GM12878 (cell line): ENCODE data around the gene MAPKAP1. TPM values are rescaled to one million over a fixed set of nuclear protein-coding genes. Genes with fewer than 3 reads are reported as not detected.

Experiments used
- ATAC-seq: fragments of 200-7000 bp; cut with Tn5 transposase; 3 replicates; pipeline ENCODE4 v1.9.1; 2020; ENCODE audit warnings: mild to moderate bottlenecking, moderate library complexity
- BruUV-seq: library from RNA; stranded (reverse); fragments of 400-500 nt; replicated peaks from 2 replicates; lab custom pipeline; 2021; lab: Mats Ljungman, UMichigan
- CTCF ChIA-PET: fragments of 300-600 bp; sonication (Branson Sonifier 250); formaldehyde crosslinking; extraction: SDS; loops from one replicate; lab custom pipeline; 2021; ENCODE audit warnings: inconsistent platforms; lab: Yijun Ruan, JAX
- POLR2A ChIA-PET: fragments of 350-600 bp; formaldehyde crosslinking; extraction: SDS; loops from one replicate; lab custom pipeline; 2021; ENCODE audit warnings: inconsistent platforms; lab: Charles Lee
- RAD21 ChIA-PET: fragments of 300-600 bp; sonication (Branson Sonifier 250); formaldehyde crosslinking; loops from one replicate; lab custom pipeline; 2023; ENCODE audit warnings: antibody characterized with exemption; ENCODE audit not compliant: unreplicated experiment; lab: Charles Lee
- SMC1A ChIA-PET: fragments of 300-600 bp; sonication (Branson Sonifier 250); formaldehyde crosslinking; loops from one replicate; lab custom pipeline; 2023; ENCODE audit not compliant: unreplicated experiment, uncharacterized antibody; lab: Charles Lee
- DNase-seq: peaks from one replicate; pipeline ENCODE4 v3.0.0-alpha.2; 2011; ENCODE audit warnings: low read depth, low spot score
- FAIRE-seq: peaks from 3 replicates; lab custom pipeline; 2011; peaks lifted over from hg19 to GRCh38; lab: Jason Lieb, UNC
- H2AFZ ChIP-seq: 2 replicates; pipeline ENCODE4 v1.6.0; 2011; ENCODE audit warnings: low read depth, low read length, control low read depth; ENCODE audit not compliant: control insufficient read depth
- H3K27ac ChIP-seq: 2 replicates; pipeline ENCODE4 v1.5.1; 2011; ENCODE audit warnings: control low read depth; ENCODE audit not compliant: control insufficient read depth, insufficient read depth
- H3K27me3 ChIP-seq, 2 experiments: replicated peaks in 1 of 2; 2 replicates each; pipeline versions ENCODE4 v1.6.0 to v1.6.1; 2011; ENCODE audit warnings: low read length in 1 of 2; ENCODE audit not compliant: control insufficient read depth in 2 of 2, insufficient read depth in 2 of 2
- H3K36me3 ChIP-seq, 2 experiments: 2 replicates each; pipeline ENCODE4 v1.5.1; 2011; ENCODE audit warnings: low read length in 1 of 2; ENCODE audit not compliant: control insufficient read depth in 2 of 2, insufficient read depth in 2 of 2
- H3K4me1 ChIP-seq: 2 replicates; pipeline ENCODE4 v1.6.1; 2011; ENCODE audit warnings: mild to moderate bottlenecking, low read length, moderate library complexity, mixed read lengths; ENCODE audit not compliant: control insufficient read depth, insufficient read depth
- H3K4me2 ChIP-seq: 2 replicates; pipeline ENCODE4 v1.6.0; 2011; ENCODE audit warnings: control low read depth; ENCODE audit not compliant: control insufficient read depth, insufficient read depth
- H3K4me3 ChIP-seq: fragments of 200-600 bp; sonication (generic); 2 replicates; pipeline ENCODE4 v1.5.1; 2016
- H3K79me2 ChIP-seq: 2 replicates; pipeline ENCODE4 v1.6.0; 2011; ENCODE audit warnings: low read length; ENCODE audit not compliant: control insufficient read depth, insufficient read depth
- H3K9ac ChIP-seq: 2 replicates; pipeline ENCODE4 v1.8.0; 2011; ENCODE audit warnings: low read length, control low read depth, mixed read lengths; ENCODE audit not compliant: control insufficient read depth, insufficient read depth
- H3K9me3 ChIP-seq: replicated peaks from 3 replicates; pipeline ENCODE4 v1.5.1; 2011; ENCODE audit warnings: mild to moderate bottlenecking, low read length; ENCODE audit not compliant: control insufficient read depth, insufficient read depth
- H4K20me1 ChIP-seq: 2 replicates; pipeline ENCODE4 v1.6.0; 2011; ENCODE audit not compliant: control insufficient read depth, insufficient read depth
- BHLHE40 ChIP-seq, 2 experiments: fragments of 450-650 bp in 1 of 2; IDR thresholded peaks; 2 replicates each; pipeline ENCODE4 v1.6.1; 2011 to 2017; ENCODE audit warnings: low read depth in 2 of 2, borderline replicate concordance in 1 of 2, improper control_type of control experiment in 1 of 2, low read length in 1 of 2, mild to moderate bottlenecking in 1 of 2
- CEBPB ChIP-seq, 2 experiments: fragments of 150-350 bp in 1 of 2; IDR thresholded peaks; 2 replicates each; pipeline ENCODE4 v1.6.1; 2012 to 2014; ENCODE audit warnings: low read depth in 2 of 2, low read length in 2 of 2, borderline replicate concordance in 1 of 2, inconsistent platforms in 1 of 2
- E2F8 ChIP-seq: fragments of 450-650 bp; IDR thresholded peaks from 2 replicates; pipeline ENCODE4 v1.6.1; 2018; ENCODE audit warnings: mild to moderate bottlenecking, low read depth, moderate library complexity; ENCODE audit not compliant: partially characterized antibody
- IKZF1 ChIP-seq: fragments of 450-650 bp; conservative IDR thresholded peaks from 2 replicates; pipeline ENCODE4 v1.6.1; 2017; ENCODE audit warnings: antibody characterized with exemption, mild to moderate bottlenecking
- JUND ChIP-seq: IDR thresholded peaks from 2 replicates; pipeline ENCODE4 v1.6.1; 2012; ENCODE audit warnings: low read depth, mild to moderate bottlenecking, low read length, improper control_type of control experiment, moderate library complexity
- MTA2 ChIP-seq: fragments of 450-650 bp; IDR thresholded peaks from 2 replicates; pipeline ENCODE4 v1.6.1; 2016; ENCODE audit warnings: low read depth, mild to moderate bottlenecking, moderate library complexity
- MTA3 ChIP-seq: IDR thresholded peaks from 2 replicates; pipeline ENCODE4 v1.6.1; 2012; ENCODE audit warnings: low read length, inconsistent platforms, borderline replicate concordance
- POLR2A ChIP-seq: IDR thresholded peaks from 2 replicates; pipeline ENCODE4 v1.6.1; 2011; ENCODE audit warnings: low read depth, mild to moderate bottlenecking, low read length
- WGBS: methylation state at CpG from one replicate; pipeline ENCODE4 v1.1.6; 2016; ENCODE audit warnings: low lambda C conversion rate; ENCODE audit not compliant: insufficient replicate concordance, insufficient coverage; ENCODE audit errors: missing lambda C conversion rate; 5-methylcytosine and 5-hydroxymethylcytosine counted together
- in situ Hi-C: fragments of 300-500 bp; cut with MboI; formaldehyde crosslinking; loops from 9 replicates; pipeline ENCODE4 v1.14.3; 2018; ENCODE audit warnings: mixed read lengths
- intact Hi-C: fragments of 100-400 bp; cut with micrococcal nuclease; formaldehyde crosslinking; loops from one replicate; pipeline ENCODE4 v1.14.2; 2022; ENCODE audit not compliant: unreplicated experiment
- polyA plus RNA-seq, 11 experiments: library from polyadenylated mRNA; depleted of rRNA in 4 of 11; unstranded in 6 of 11; stranded (reverse) in 5 of 11; fragments of >200 nt; fragmentation: Nextera tagmentation in 4 of 11; fragmentation: Illumina TruSeq in 1 of 11; extraction: Ambion mirVana in 4 of 11; extraction: Trizol in 1 of 11; gene quantifications; 1 replicate in 1 of 11; 2 replicates in 10 of 11; pipeline versions ENCODE4 v1.2.1 to v1.2.3, GENCODE V29; 2011 to 2016; ENCODE audit warnings: inconsistent platforms in 2 of 11, missing spikeins in 2 of 11, low read depth in 1 of 11
- total RNA-seq, 4 experiments: library from RNA; depleted of rRNA in 3 of 4; stranded (reverse); fragments of >200 nt in 3 of 4; fragmentation: Illumina TruSeq in 1 of 4; extraction: Trizol in 1 of 4; gene quantifications; 2 replicates each; pipeline versions ENCODE4 v1.2.1 to v1.2.3, GENCODE V29; 2013 to 2021
- TF ChIP-seq, protein P1 (sequence below): IDR thresholded peaks from 2 replicates; pipeline ENCODE4 v1.6.1; 2012; ENCODE audit warnings: mild to moderate bottlenecking, low read depth, low read length
- TF ChIP-seq, protein P2 (sequence below): fragments of 450-650 bp; formaldehyde crosslinking; IDR thresholded peaks from 2 replicates; pipeline ENCODE4 v1.4.0; 2020; ENCODE audit warnings: mild to moderate bottlenecking, moderate library complexity

MAPKAP1 gene
- total and polyA plus RNA-seq, 10 of the 15 experiments (the other 5 are each of a cell fraction or from before 2014, with no cell fraction given): 5.1 to 188 (median 105) TPM

DNA sequence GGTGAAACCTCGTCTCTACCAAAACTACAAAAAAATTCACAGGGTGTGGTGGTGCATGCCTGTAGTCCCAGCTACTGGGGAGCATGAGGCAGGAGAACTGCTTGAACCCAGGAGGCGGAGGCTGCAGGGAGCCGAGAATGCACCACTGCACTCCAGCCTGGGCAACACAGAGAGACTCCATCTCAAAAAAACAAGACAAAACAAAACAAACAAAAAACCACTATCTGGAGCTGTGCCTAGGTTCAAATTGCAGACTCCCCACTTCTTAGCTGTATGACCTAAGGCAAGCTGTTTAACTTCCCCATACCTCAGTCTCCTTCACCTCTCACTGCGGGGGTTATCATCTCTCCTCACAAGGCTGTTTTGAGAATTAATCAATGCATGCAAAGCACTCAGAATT lies 68.0 kb downstream of the MAPKAP1 start:
- peaks cover 71% of the 10 kb centered on the region for H3K79me2 ChIP-seq
- H2AFZ ChIP-seq: no peak overlapping the region
- H3K9me3 ChIP-seq: no peaks in the 10 kb centered on the region
- DNase-seq: no peak
- H3K4me2 ChIP-seq: no peak overlapping the region
- no peak for ATAC-seq
- no TSS peak for BruUV-seq
- no peak for FAIRE-seq
- POLR2A ChIA-PET: interaction anchor here (0.6 to 1.4 kb wide), 3 partner anchors 11 to 116 kb away, joined by 3 to 5 read pairs (median 4); partner anchors contain the start of gene MAPKAP1
- TF ChIP-seq, protein P1, sequence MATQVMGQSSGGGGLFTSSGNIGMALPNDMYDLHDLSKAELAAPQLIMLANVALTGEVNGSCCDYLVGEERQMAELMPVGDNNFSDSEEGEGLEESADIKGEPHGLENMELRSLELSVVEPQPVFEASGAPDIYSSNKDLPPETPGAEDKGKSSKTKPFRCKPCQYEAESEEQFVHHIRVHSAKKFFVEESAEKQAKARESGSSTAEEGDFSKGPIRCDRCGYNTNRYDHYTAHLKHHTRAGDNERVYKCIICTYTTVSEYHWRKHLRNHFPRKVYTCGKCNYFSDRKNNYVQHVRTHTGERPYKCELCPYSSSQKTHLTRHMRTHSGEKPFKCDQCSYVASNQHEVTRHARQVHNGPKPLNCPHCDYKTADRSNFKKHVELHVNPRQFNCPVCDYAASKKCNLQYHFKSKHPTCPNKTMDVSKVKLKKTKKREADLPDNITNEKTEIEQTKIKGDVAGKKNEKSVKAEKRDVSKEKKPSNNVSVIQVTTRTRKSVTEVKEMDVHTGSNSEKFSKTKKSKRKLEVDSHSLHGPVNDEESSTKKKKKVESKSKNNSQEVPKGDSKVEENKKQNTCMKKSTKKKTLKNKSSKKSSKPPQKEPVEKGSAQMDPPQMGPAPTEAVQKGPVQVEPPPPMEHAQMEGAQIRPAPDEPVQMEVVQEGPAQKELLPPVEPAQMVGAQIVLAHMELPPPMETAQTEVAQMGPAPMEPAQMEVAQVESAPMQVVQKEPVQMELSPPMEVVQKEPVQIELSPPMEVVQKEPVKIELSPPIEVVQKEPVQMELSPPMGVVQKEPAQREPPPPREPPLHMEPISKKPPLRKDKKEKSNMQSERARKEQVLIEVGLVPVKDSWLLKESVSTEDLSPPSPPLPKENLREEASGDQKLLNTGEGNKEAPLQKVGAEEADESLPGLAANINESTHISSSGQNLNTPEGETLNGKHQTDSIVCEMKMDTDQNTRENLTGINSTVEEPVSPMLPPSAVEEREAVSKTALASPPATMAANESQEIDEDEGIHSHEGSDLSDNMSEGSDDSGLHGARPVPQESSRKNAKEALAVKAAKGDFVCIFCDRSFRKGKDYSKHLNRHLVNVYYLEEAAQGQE: no peak
- TF ChIP-seq IKZF1 (no peak), MTA2 (no peak), CEBPB (IDR thresholded peaks at IDR 0.05; ENCODE audit: borderline replicate concordance in 1 of 2, low read depth in 2 of 2, low read length in 2 of 2) (no peak), MTA3 (no peak), BHLHE40 (IDR thresholded peaks at IDR 0.05; ENCODE audit: borderline replicate concordance in 1 of 2, low read depth in 2 of 2, low read length in 1 of 2) (no peak), JUND (no peak), POLR2A (no peak), E2F8 (no peak)
- TF ChIP-seq, protein P2, sequence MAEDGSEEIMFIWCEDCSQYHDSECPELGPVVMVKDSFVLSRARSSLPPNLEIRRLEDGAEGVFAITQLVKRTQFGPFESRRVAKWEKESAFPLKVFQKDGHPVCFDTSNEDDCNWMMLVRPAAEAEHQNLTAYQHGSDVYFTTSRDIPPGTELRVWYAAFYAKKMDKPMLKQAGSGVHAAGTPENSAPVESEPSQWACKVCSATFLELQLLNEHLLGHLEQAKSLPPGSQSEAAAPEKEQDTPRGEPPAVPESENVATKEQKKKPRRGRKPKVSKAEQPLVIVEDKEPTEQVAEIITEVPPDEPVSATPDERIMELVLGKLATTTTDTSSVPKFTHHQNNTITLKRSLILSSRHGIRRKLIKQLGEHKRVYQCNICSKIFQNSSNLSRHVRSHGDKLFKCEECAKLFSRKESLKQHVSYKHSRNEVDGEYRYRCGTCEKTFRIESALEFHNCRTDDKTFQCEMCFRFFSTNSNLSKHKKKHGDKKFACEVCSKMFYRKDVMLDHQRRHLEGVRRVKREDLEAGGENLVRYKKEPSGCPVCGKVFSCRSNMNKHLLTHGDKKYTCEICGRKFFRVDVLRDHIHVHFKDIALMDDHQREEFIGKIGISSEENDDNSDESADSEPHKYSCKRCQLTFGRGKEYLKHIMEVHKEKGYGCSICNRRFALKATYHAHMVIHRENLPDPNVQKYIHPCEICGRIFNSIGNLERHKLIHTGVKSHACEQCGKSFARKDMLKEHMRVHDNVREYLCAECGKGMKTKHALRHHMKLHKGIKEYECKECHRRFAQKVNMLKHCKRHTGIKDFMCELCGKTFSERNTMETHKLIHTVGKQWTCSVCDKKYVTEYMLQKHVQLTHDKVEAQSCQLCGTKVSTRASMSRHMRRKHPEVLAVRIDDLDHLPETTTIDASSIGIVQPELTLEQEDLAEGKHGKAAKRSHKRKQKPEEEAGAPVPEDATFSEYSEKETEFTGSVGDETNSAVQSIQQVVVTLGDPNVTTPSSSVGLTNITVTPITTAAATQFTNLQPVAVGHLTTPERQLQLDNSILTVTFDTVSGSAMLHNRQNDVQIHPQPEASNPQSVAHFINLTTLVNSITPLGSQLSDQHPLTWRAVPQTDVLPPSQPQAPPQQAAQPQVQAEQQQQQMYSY (CRISPR knock-in tag): no peak
- TF ChIP-seq, all 136 proteins: peak for 0
- in situ Hi-C loops: loop anchor here (25.0 kb wide), 1 partner anchor 1427 kb away; no protein-coding TSS in a partner anchor
- Histone ChIP-seq H3K36me3 (peaks cover 0 to 2% of the 10 kb centered on the region in 2 experiments; a peak in 1 of 4 replicates), H4K20me1 (no peaks in the 10 kb centered on the region), H3K27ac (no peak overlapping the region; the same call in 1 of the 2 replicates), H3K9ac (no peak overlapping the region), H3K4me3 (no peak overlapping the region), H3K27me3 (no peaks in the 10 kb centered on the region), H3K4me1 (peaks cover 75% of the 10 kb centered on the region)
- intact Hi-C loops: loop anchor here (10.0 kb wide), 1 partner anchor 774 kb away; the partner anchor contains the start of genes ARPC5L and RPL35
- CTCF ChIA-PET: interaction anchor here (0.5 kb wide), 1 partner anchor 55 kb away, joined by 3 read pairs; no protein-coding TSS in a partner anchor
- RAD21 ChIA-PET: interaction anchor here (1.4 kb wide), 1 partner anchor 12 kb away, joined by 8 read pairs; no protein-coding TSS in a partner anchor
- 83% methylated on average over 4 of the region's 4 CpGs for WGBS
- SMC1A ChIA-PET: interaction anchor here (3.1 to 14.6 kb wide), 2 partner anchors 12 to 65 kb away, joined by 17 to 157 read pairs; partner anchors contain the start of gene MAPKAP1
